Suprapubic skin (tissue), 4 donors: ENCODE results near the gene MARCHF10.

Source experiments
- EP300 ChIP-seq: sonication (generic); formaldehyde crosslinking; IDR thresholded peaks from one replicate; pipeline ENCODE4 v1.6.1; 2017; ENCODE audit warnings: antibody characterized with exemption
- POLR2A ChIP-seq, 2 donors: fragments of 450-650 bp; IDR thresholded peaks; one replicate each; pipeline ENCODE4 v1.6.1; 2017; ENCODE audit warnings: antibody characterized with exemption in 2 of 2, mild to moderate bottlenecking in 2 of 2, moderate library complexity in 2 of 2
- POLR2AphosphoS5 ChIP-seq, 3 donors: sonication (generic); formaldehyde crosslinking; IDR thresholded peaks; one replicate each; pipeline ENCODE4 v1.6.1; 2017; ENCODE audit warnings: antibody characterized with exemption in 3 of 3
- TF ChIP-seq, protein P1 (sequence below), 2 donors: fragments of 200-600 bp in 1 of 2; fragments of 450-650 bp in 1 of 2; sonication (generic) in 1 of 2; IDR thresholded peaks; one replicate each; pipeline ENCODE4 v1.5.1; 2016 to 2019; ENCODE audit warnings: antibody characterized with exemption in 2 of 2, mild to moderate bottlenecking in 1 of 2, moderate library complexity in 1 of 2

DNA sequence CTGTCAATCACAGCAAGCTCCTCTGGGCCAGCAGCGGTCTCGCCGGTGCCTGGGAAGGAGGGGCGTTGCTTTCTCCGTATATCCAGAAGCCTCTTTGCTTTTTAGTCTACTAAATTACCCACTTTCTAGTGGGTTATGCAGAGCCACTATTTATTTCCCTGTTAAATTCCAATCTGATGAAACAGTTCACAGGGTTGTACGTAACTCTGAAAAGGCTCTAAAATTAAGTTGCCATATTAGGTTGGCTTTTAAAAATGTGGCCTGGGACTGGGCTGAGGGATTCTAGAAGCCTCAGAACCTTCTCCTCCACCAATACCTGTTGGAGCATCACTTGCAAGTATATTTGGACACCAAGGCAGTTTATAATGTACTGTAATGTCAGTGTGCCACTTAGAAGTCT, 27.2 kb downstream of the MARCHF10 start:
- TF ChIP-seq, protein P1, sequence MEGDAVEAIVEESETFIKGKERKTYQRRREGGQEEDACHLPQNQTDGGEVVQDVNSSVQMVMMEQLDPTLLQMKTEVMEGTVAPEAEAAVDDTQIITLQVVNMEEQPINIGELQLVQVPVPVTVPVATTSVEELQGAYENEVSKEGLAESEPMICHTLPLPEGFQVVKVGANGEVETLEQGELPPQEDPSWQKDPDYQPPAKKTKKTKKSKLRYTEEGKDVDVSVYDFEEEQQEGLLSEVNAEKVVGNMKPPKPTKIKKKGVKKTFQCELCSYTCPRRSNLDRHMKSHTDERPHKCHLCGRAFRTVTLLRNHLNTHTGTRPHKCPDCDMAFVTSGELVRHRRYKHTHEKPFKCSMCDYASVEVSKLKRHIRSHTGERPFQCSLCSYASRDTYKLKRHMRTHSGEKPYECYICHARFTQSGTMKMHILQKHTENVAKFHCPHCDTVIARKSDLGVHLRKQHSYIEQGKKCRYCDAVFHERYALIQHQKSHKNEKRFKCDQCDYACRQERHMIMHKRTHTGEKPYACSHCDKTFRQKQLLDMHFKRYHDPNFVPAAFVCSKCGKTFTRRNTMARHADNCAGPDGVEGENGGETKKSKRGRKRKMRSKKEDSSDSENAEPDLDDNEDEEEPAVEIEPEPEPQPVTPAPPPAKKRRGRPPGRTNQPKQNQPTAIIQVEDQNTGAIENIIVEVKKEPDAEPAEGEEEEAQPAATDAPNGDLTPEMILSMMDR (IDR thresholded peaks at IDR 0.05), result no peak
- TF ChIP-seq POLR2AphosphoS5 (IDR thresholded peaks at IDR 0.05) (no peak), POLR2A (IDR thresholded peaks at IDR 0.05) (no peak), EP300 (no peak)
